H1 (cell line): ENCODE measurements around the gene PRKN. TPM values are rescaled to one million over a fixed set of nuclear protein-coding genes. Genes with fewer than 3 reads are reported as not detected.

Experiments
- CHD2 ChIP-seq: IDR thresholded peaks from 2 replicates; pipeline ENCODE4 v1.6.1; 2012; ENCODE audit warnings: low read length, improper control_type of control experiment
- CHD7 ChIP-seq: fragments of 300-600 bp; sonication (generic); IDR thresholded peaks from 2 replicates; pipeline ENCODE4 v1.7.1; 2012; ENCODE audit warnings: low read length, moderate library complexity, mild to moderate bottlenecking, inconsistent platforms; ENCODE audit not compliant: insufficient replicate concordance
- E2F6 ChIP-seq: IDR thresholded peaks from 2 replicates; pipeline ENCODE4 v1.6.1; 2012; ENCODE audit warnings: inconsistent platforms
- FOSL1 ChIP-seq: IDR thresholded peaks from 2 replicates; pipeline ENCODE4 v1.6.1; 2011; ENCODE audit warnings: mild to moderate bottlenecking, low read depth, low read length, moderate library complexity; ENCODE audit not compliant: insufficient read depth
- KDM4A ChIP-seq: IDR thresholded peaks from one replicate; pipeline ENCODE4 v1.7.1; 2012; ENCODE audit warnings: low read depth, mild to moderate bottlenecking, moderate library complexity, low read length, inconsistent platforms; ENCODE audit not compliant: severe bottlenecking
- MAFK ChIP-seq: IDR thresholded peaks from 2 replicates; pipeline ENCODE4 v1.6.1; 2012; ENCODE audit warnings: low read depth, mild to moderate bottlenecking, improper control_type of control experiment, low read length
- NRF1 ChIP-seq: IDR thresholded peaks from 2 replicates; pipeline ENCODE4 v1.6.1; 2011; ENCODE audit warnings: mild to moderate bottlenecking, low read depth, low read length, improper control_type of control experiment
- SAP30 ChIP-seq: fragments of 300-600 bp; sonication (generic); IDR thresholded peaks from 2 replicates; pipeline ENCODE4 v1.7.1; 2012; ENCODE audit warnings: low read length, moderate library complexity, mild to moderate bottlenecking, inconsistent platforms; ENCODE audit not compliant: insufficient read depth, insufficient replicate concordance
- SP2 ChIP-seq: IDR thresholded peaks from 2 replicates; pipeline ENCODE4 v1.6.1; 2012; ENCODE audit warnings: mild to moderate bottlenecking, low read length, inconsistent platforms
- SP4 ChIP-seq: IDR thresholded peaks from 2 replicates; pipeline ENCODE4 v1.6.1; 2012; ENCODE audit warnings: low read length, inconsistent platforms
- YY1 ChIP-seq: IDR thresholded peaks from 2 replicates; pipeline ENCODE4 v1.6.1; 2011; ENCODE audit warnings: low read depth, mild to moderate bottlenecking, low read length
- polyA plus RNA-seq, 7 experiments: library from polyadenylated mRNA; depleted of rRNA in 3 of 7; stranded (reverse) in 5 of 7; unstranded in 2 of 7; fragments of >200 nt in 5 of 7; fragments of 200-250 nt in 2 of 7; gene quantifications; 1 replicate in 5 of 7; 2 replicates in 1 of 7; 4 replicates in 1 of 7; pipeline versions ENCODE4 v1.2.1 to v1.2.3, GENCODE V29; 2011 to 2013; ENCODE audit warnings: missing spikeins in 2 of 7, mixed read lengths in 2 of 7
- total RNA-seq: library from RNA; stranded (reverse); fragmentation: NEBNext Ultra II Directional; extraction: Animal tissue kit (Norgen Biotek cat#: 25700); gene quantifications from 2 replicates; pipeline ENCODE4 v1.2.1, GENCODE V29; 2021

Gene PRKN
- total and polyA plus RNA-seq, 2 of the 8 experiments (the other 6 are each of a cell fraction or from before 2014, with no cell fraction given), result 0.13 to 0.29 TPM

- TF ChIP-seq CHD7 (no peak), MAFK (no peak), YY1 (no peak), NRF1 (no peak), SAP30 (no peak), FOSL1 (no peak), E2F6 (no peak), SP4 (no peak), CHD2 (no peak), KDM4A (no peak), SP2 (no peak)
Measured at GRCh38 chr6:161489626-161490306, 1237.8 kb downstream of the PRKN start (continued).
